GOT3 (cell line): ENCODE results near the gene LRRFIP2.
"Not testable (repeated sequence)": the region's sequence is repeated elsewhere in the genome, so short reads cannot be mapped to it uniquely, and the experiment has no call there.

ENCODE experiments used
- DNase-seq: peaks from one replicate; lab custom pipeline; 2025; ENCODE audit warnings: mixed read lengths; lab: John Stamatoyannopoulos, UW

The LRRFIP2 gene

GRCh38 chr3:37144806-37145205 is 29.6 kb downstream of the LRRFIP2 start:
- DNase-seq = no peak

GRCh38 chr3:37143821-37144220 is 30.6 kb downstream of the LRRFIP2 start:
- no peak for DNase-seq

GRCh38 chr3:37141676-37142075 is 32.7 kb downstream of the LRRFIP2 start:
- DNase-seq = no peak

- DNase-seq = no peak
These were observed 33.4 kb downstream of the LRRFIP2 start for GRCh38 chr3:37140899-37141541.

GRCh38 chr3:37139567-37140052 is 34.8 kb downstream of the LRRFIP2 start:
- no peak for DNase-seq

- no peak for DNase-seq
These were observed 35.6 kb downstream of the LRRFIP2 start for GRCh38 chr3:37138816-37139215.

- DNase-seq = no peak
These were observed 36.9 kb downstream of the LRRFIP2 start for GRCh38 chr3:37137516-37137915.

GRCh38 chr3:37136067-37136466 is 38.3 kb downstream of the LRRFIP2 start:
- DNase-seq = no peak

GRCh38 chr3:37135561-37135960 is 38.8 kb downstream of the LRRFIP2 start:
- no peak for DNase-seq

GRCh38 chr3:37132334-37132733 is 42.0 kb downstream of the LRRFIP2 start:
- no peak for DNase-seq

- no peak for DNase-seq
These were observed 42.6 kb downstream of the LRRFIP2 start for GRCh38 chr3:37131860-37132144.

GRCh38 chr3:37130984-37131859 is 43.2 kb downstream of the LRRFIP2 start:
- DNase-seq = no peak

GRCh38 chr3:37130448-37130847 is 43.9 kb downstream of the LRRFIP2 start:
- no peak for DNase-seq

GRCh38 chr3:37129871-37130270 is 44.5 kb downstream of the LRRFIP2 start:
- DNase-seq = no peak

- no peak for DNase-seq
These were observed 47.0 kb downstream of the LRRFIP2 start for GRCh38 chr3:37127340-37127739.

- DNase-seq = no peak
These were observed 47.5 kb downstream of the LRRFIP2 start for GRCh38 chr3:37126856-37127255.

- no peak for DNase-seq
These were observed 48.9 kb downstream of the LRRFIP2 start for GRCh38 chr3:37125195-37126073.

GRCh38 chr3:37124435-37124834 is 49.9 kb downstream of the LRRFIP2 start:
- no peak for DNase-seq

- no peak for DNase-seq
These were observed 51.1 kb downstream of the LRRFIP2 start for GRCh38 chr3:37123292-37123691.

- not testable (repeated sequence) for DNase-seq
These were observed 52.3 kb downstream of the LRRFIP2 start for GRCh38 chr3:37122069-37122468.

- no peak for DNase-seq
These were observed 56.2 kb downstream of the LRRFIP2 start for GRCh38 chr3:37118163-37118562.

- DNase-seq = no peak
These were observed 56.8 kb downstream of the LRRFIP2 start for GRCh38 chr3:37117548-37117947.
